Kidney glomerular epithelial cell (primary cell): ENCODE data around the gene RALGAPA2.

ENCODE experiments used
- DNase-seq: peaks from one replicate; lab custom pipeline; 2025; lab: John Stamatoyannopoulos, UW

Gene RALGAPA2

DNA sequence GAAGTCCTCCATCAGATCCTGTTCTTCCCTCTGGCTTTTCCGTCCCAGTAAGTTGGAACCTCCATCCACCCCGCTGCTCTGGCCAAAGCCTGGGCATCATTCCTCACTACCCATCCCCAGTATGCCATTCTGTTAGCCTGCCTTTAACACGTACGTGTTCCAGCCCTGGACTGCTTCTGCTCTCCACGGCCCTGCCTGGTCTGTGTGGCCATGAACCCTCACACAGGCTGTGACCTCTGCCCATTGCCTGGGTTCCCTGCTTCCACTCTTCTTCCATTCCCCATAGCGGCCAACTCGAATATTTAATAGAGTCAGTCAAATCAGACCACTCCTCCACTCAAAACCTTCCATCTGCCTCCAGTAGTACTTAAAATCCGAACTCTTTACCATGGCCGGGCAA is 29.4 kb downstream of the RALGAPA2 start:
- no peak for DNase-seq

DNA sequence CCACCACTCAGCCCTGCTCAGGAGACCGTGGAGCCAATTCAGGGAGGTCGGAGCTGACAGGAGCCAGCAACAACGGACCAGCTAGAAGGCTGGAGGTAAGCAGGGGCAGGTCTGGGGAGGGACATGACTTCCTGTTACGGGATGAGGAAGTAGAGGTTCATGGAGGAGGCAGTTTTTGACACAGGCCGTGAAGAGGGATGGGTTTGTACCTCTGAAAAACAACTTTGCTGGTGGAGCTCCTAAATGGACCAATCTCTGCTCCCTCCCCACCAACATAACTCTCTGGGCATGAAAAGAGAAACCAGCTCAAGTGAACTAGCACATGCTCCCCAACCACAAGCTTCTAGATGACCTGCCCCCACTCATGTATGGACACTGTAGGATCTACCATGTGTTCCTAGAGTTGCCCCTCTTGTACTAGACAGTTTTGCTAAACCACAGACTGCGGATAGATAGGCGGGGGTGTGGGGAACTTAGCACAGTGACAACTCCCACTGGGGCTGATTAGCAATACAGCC is 31.4 kb downstream of the RALGAPA2 start:
- no peak for DNase-seq

DNA sequence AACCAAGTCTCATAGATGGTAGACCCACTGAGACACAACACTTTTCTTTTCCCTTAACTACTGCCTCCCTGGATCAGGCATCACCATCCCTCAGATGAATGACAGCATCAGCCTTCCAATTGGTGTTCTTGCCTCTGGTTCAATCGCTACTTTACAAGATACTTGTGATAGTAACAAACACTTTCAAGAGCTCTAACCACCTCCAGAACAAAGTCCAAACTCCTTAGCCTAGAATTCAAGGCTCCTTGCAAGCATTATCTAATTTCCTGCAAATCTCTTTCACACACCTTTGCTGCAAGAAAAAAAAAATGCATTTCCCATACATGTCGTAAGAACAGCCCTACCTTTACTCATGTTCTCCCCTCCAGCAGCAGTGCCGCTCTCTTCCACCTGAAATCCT is 33.1 kb downstream of the RALGAPA2 start:
- DNase-seq, result no peak

DNA sequence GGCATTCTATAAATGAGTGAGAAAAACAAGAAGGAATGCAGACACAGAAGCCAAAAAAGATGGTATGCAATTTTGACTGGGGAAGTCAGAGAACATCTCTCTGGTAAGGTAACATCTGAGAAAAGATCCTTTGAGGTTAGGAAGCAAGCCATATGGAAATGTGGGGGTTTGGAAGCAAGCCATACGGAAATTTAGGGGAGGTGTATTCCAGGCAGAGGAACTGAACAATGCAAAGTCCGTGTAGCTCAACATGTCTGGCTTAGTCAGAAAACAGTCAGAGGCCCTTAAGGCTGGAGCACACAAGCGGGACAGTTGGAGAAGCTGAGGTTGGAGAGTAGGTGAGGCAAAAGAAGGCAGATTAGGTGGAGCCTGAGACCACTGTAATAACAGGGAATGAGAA is 35.3 kb downstream of the RALGAPA2 start:
- DNase-seq, result no peak

DNA sequence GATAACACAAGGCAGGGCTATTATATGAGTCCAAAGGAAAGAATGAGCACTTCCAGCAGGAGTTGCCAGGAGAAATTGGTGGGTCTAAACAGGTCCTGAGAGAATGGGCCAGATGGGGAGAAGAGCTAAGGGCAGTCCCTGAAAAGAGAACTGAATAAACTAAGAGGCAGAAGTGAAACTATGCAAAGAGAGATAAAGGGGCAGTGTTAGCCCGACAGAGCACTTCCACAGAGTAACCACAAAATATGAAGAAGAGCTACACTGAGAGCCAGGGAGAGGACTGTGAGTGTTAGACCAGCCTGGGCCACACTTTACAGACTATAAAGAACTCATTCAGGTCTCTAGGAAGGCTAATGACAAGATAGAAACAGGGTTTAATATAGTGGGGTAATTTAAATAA is 43.8 kb downstream of the RALGAPA2 start:
- DNase-seq, result no peak

DNA sequence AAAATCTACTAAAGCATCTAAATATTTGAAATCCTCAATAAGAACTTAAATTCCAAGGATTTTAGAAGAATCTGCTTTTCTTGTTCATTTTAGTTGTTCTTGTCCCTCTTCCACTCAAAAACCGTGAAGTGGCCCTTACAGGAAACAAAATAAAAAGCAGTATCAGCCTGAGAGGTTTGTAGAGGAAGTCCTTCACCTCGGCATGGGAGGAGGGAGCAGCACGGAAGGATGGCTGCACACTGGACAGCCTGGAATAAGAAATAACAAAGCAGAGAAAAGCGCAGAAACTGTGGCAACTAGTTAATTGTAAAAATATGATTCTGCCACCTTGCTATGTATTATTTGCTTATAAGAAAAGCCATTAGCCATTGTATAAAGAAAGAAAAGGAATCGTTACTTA is 46.1 kb downstream of the RALGAPA2 start:
- no peak for DNase-seq

DNA sequence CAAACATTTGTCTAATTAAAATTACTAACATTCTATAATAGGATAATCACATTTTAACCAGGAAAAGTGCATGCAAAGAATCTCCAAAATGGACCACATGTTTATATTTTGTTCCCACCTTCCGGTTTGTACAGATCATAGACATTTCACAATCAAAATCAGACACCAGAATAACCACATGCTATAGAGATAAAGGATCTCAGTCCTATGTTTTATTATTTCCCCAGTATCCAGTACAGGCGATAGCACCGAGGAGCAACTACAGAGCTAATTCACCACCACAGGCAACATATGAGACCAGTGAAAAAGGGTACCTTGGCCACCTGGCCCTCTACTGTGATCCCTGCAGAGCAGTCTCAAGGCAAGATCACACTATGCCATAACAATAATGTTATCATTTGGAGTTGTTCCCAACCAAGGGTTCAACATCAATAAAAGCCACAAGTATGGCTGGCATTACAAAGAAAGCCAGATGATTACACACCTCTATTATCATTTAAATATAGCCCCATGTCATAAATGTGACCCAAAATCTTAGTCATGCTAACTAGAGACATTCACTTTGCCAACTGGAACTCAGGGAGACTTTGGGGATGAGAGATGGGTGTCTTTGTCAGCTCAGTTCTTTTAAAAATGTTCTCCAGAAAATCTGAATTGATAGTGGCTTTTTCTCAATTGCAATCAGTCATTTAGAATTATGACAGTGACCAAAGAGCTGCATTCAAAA is 46.7 kb downstream of the RALGAPA2 start:
- DNase-seq, result no peak

DNA sequence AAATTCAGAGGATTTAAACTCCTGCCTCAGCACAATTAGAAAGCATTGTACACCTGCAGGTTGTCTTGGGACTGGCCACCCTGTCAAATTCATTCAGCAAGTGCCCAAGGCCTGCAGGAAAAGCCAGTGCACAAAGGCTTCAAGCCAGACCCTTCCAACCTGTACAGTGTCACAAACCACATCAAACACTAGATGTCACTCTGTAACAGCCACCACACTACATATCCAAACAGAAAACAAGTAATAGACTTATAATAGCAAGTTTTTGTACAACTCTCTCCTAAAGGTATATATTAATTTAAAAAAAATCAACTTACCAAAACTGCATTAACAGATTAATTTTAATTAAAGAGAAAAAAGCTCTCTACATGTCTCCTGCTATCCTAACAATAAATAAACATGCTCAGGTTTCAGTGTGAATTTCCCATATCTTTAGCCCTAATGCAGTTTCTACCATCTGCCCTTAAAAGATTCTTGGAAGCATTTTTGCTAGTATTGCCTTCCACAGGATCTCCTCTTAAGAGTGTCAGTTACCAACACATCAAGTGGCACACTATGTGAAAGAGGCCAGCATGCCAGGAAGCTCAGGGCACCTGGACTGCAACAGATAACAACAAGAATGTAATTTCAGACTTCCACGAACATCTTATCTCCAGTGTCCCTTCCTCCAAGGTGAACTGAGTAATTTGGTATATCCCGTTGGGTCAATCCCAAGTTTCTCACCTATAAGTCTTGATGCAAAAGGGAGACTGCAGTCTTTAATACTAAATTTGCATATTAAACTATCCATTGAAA is 47.5 kb downstream of the RALGAPA2 start:
- no peak for DNase-seq

DNA sequence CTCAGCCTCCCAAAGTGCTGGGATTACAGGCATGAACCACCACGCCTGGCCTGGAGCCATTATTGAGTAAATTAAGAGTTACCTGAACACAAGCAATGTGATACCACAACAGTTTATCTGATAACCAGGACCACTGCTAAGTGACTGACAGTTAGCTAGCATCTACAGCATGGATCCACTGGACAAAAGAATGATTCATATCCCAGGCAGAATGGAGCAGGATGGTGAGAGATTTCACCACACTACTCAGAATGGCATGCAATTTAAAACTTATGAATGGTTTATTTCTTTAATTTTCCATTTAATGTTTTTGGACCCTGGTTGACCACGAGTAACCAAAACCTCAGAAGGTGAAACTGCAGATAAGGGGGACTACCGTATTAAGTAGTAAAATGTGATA is 48.6 kb downstream of the RALGAPA2 start:
- no peak for DNase-seq

DNA sequence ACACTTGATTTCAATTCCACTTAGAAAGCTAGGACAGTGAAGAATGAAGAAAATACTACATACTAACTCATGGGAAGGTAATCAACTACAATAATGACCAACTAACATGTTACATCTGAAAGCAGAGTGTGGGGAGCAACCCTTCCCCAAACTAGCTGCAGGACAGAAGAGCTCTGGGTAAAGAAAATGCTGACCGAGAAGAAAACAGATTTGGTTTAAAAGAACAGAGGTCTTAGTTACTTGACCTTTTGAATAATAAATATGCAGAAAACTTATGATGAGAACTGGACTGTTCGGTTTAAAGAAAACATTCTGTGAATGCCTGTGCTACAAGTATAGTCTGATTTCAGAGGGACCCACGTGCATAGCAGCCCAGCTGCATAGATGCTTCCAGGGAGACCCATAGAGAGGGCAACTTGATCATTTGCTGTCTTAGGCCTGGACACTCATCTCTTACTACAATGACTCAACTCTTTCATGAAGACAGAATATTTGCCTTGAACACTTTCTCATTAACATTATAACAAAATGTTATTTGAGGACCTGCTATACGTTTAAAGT is 53.5 kb downstream of the RALGAPA2 start:
- DNase-seq, result no peak

DNA sequence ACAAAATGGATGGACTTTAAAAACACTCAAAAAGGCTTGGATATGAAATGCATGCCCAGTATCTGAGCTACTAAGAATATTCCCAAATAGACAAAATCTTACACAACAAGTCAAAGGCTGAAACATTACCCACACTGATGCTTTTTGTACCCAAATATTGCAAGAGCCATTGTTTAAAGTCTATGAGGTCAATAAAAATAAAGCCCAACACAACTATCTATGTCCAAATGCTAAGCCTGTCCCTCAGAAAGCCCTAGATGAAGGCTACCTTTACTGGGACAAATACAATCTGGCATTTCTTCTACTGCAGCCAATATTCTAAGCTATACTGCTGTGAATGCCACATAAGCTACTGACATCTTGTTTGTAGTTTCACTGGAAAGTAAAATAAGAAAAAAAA is 54.3 kb downstream of the RALGAPA2 start:
- DNase-seq, result no peak

DNA sequence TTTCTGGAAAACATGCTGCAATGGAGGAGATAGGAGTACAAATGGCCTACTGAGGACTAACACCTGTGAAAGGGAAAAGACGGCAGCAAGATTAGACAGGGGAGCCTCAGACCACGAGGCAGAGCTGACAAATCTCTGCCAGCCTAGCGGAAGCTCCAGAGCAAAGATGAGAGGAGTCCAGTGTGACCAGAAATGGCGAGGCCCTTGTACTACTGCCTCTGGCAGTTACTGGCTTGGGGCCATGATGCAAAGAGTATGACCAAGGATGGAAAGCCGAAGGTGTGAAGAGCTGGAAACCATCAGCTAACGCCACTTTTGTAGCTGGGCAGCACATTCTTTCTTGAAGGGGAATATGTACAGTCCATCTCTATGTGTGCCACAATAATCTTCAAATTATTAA is 55.4 kb downstream of the RALGAPA2 start:
- DNase-seq, result no peak

DNA sequence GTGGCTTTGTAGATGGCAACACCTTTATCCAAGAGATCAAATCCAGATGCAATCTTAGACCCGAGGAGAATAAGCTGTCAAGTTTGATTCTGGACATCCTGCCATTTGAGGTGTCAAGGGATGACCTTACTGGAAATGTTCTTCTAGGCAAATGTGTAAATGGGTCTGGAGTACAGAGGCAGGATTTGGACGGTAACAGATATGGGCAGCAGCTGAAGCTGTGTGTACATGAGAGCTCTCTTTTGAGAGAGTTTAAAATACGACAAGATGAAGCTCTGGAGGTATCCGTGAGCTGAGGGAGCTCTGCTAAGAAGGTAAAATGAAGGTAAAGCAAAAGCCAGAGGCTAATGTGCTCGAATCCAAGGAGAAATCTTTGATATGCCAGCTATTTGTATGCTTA is 56.6 kb downstream of the RALGAPA2 start:
- DNase-seq, result no peak

DNA sequence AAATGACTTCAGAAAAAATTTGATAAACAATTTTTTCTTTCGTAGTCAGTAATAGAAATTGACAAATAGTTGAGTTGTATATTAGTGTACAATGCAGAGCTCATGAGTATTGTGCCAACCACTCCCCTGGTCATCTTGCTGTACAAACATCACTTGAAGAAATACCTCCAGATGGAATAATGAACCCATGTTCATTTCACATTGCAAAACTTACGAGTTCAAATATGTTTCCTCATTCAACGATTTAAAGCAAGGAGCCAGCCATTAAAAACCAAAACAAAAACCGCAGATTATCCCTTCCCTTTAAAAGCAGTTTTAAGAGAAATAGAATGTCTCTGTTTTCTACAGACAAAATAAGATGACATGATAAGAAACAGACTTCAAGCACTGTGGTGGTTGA is 62.5 kb downstream of the RALGAPA2 start:
- no peak for DNase-seq

DNA sequence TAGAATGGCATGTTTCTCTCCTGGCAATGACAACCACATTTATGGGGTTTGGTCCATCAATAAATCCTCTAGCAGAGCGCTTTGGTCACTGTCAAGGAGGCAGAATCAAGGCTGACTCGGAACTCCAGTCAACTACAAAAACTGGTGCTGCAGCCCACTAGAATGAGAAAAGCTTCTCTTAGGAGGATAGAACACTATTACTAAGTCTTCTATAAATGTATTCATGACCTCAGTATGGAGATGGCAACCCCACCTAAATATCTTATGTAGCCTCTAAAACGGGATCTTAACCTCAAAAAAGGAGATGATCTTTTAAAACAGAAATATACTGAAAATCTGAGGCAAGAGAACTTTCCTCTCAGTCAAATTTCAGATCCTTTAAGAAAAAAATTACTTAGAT is 68.5 kb downstream of the RALGAPA2 start:
- DNase-seq, result no peak

DNA sequence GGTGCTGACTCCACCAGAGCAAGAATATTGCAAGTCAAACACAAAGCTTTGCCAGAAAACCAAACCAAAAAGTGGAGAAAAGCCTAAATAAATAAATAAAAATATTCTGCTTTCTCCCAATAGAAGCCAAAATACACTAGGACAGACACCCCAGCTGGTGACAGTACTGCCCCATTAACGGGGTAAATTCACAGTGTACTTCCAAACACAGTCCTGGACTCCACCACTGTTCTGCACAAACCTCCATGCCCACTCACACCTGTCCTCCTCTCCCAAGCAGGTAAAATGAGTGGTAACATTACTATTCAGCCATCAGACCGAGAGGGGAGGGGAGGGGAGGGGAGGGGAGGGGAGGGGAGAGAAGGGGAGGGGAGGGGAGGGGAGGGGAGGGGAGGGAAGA is 70.7 kb downstream of the RALGAPA2 start:
- no peak for DNase-seq

DNA sequence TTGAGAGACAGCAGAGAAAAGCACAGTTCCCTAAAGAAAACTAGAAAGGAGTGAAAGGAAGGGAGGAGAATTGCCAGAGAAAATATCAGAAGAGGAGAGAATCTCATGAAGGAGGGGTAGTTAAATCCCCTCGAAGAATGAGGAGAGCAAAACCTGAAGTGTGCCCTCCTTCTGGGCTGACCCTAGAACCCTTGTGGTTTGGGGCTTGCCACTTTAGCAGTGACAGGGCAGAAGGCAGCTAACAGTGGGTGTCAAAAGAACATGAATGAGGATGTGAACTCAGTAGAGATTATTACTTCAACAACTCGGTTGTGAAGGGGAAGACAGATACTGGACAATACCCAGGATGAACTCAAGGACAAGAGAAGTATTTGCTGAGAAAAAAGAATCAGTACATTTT is 73.6 kb downstream of the RALGAPA2 start:
- no peak for DNase-seq

DNA sequence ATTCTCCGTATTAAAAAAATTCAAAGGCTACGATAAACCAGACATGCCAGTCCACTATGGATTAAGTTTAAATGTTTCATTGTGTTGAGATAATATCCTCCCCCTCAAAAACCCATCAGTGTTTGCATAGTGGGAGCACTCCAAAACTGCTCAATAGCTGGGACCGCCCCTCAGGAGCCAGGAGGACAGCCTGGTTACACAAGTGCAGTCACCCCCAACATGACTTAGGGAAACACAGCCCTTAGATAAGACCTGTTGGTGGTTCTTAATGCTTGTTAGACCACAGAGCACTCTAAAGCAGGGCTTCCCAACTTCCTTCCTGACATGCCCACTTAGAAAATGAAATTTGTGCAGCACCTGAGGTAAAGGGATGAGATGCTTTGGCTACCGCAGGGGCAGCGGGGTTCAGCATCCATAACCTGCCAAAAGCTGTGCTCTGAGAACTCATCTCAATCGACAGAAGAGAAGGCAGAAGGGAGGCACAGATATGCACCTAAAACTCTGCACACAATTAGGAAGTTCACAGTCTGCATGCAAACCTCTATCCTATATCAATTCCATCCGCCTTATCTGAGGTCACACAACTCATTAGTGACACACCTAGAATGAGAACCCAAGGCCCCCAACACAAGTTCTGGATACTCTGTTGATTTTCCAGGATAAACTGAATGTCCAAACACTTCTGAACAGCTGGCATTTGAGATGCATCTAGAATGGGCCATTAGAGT is 74.3 kb downstream of the RALGAPA2 start:
- DNase-seq, result no peak

DNA sequence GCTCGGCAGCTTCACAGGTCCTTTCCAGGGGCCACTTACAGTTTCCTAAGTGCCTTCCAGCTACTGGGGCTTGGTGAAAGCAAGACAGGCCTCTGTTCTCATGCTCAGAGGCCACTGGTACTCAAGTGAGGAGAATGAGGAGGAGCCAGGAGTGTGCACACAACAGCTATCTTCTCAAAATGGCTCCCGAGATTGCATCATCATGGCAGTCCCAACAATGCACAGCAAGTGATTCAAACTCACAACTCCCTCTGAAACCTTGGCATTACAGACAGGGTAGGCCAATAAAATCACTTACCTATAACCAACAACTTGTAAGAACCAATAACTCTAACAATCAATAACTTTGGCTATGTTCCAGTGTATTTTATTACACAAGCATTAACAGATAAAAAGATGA is 77.4 kb downstream of the RALGAPA2 start:
- no peak for DNase-seq

DNA sequence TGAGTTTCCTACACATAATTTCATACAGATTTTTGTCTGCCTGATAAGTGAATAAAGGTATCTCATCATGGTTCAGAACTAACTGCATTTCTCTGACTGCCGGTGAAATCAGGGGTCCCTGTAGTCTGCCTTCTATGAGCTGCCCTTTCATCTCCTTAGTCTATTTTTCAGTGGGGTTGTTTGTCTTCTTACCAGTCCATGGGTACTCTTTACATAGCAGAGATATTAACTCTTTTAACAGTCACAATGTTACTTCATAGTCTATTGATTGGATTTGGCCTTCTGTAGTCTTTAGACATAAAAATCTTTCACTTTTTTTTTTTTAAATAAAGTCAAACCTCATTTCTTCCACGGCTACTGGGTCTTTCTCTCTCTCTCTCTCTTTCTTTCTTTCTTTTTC is 79.8 kb downstream of the RALGAPA2 start:
- no peak for DNase-seq

DNA sequence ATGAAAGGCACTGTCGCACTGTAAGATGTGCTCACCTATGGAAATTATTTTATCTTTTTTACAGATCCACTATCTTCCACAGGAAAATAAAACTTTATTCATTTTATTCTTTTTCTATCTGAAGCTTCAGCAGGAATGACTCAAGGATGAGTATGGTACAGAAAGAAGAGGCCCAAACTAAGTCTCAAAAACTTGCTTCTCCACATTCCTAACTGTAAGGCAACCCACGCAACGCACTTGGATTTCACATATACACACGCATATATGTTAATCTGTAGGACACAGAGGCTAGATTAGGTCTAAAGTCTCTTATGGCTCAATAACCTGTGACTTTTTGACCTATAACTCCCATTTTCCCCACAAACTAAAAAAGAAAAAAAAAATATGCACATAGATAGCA is 81.9 kb downstream of the RALGAPA2 start:
- DNase-seq, result no peak

DNA sequence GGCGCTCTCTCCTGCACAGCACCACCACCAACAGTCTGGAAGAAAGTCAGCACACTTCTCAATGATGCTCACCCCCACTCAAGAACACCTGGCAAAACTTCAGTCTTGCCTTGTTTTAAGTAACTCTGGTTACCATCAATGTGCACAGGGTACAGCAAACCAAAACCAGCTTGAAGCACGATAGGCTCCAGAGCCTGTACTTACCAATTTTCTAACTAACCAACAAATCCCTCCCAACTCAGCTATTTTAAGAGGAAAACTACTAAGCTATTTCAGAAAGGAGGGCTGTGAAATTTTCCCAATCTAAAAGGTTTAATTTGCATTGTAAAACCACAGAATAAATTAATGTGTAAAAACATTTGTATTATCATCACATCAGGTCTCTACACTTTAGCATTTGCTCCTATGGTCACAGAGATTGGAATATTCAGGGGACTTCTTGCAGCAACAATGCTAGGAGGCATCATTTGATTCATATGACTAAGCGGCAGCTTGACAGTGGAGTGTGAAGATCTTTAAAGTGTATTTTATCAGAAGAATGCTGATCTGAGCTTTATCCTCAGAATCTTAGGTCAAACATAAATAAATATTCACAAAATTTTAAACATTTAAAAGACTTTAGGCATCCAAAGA is 82.8 kb downstream of the RALGAPA2 start:
- DNase-seq, result no peak
